Measurements from ENCODE around the gene C12orf56.
"Not testable (repeated sequence)": the region's sequence is repeated elsewhere in the genome, so short reads cannot be mapped to it uniquely, and the experiment has no call there.

- TF ChIP-seq CTCF (IDR thresholded peaks at IDR 0.05; ENCODE audit: poor library complexity, severe bottlenecking); SMC3 (conservative IDR thresholded peaks at IDR 0.05; ENCODE audit: poor library complexity); EP300 (conservative IDR thresholded peaks at IDR 0.05; ENCODE audit: poor library complexity, severe bottlenecking); POLR2AphosphoS5 (IDR thresholded peaks at IDR 0.05); RAD21 (conservative IDR thresholded peaks at IDR 0.05); EZH2 (IDR thresholded peaks at IDR 0.05; ENCODE audit: borderline replicate concordance, insufficient read depth, low read length, poor library complexity, severe bottlenecking); REST (IDR thresholded peaks at IDR 0.05; ENCODE audit: borderline replicate concordance); TAF1 (IDR thresholded peaks at IDR 0.05; ENCODE audit: low read depth); MXI1 (conservative IDR thresholded peaks at IDR 0.05; ENCODE audit: poor library complexity, severe bottlenecking): not testable (repeated sequence)
These were observed 50.0 kb downstream of the C12orf56 start for GRCh38 chr12:64340546-64340945.

Measured in neural cell (in vitro differentiated cells).